ENCODE data around the gene CACNA1H.

GRCh38 chr16:1124291-1124690, 28.6 kb upstream of the CACNA1H start:
- TF ChIP-seq MYC (IDR thresholded peaks at IDR 0.05; ENCODE audit: low read depth, low read length) (no peak), CTCF (IDR thresholded peaks at IDR 0.05; ENCODE audit: extremely low read depth in 1 of 2, insufficient read depth in 1 of 2, low read depth in 1 of 2, low read length in 2 of 2) (no peak), POLR2A (IDR thresholded peaks at IDR 0.05; ENCODE audit: low read depth, low read length) (no peak), FOS (IDR thresholded peaks at IDR 0.05; ENCODE audit: borderline replicate concordance, insufficient read depth, low read length) (no peak), MAX (IDR thresholded peaks at IDR 0.05; ENCODE audit: insufficient read depth, insufficient read length) (no peak), EZH2 (IDR thresholded peaks at IDR 0.05; ENCODE audit: borderline replicate concordance, low read depth, low read length, severe bottlenecking) (no peak), POLR2AphosphoS5 (IDR thresholded peaks at IDR 0.05; ENCODE audit: insufficient read depth, low read depth, low read length) (no peak)

Measured in endothelial cell of umbilical vein (primary cell).